Measurements from ENCODE around the gene SLAIN1.

The SLAIN1 gene

GRCh38 chr13:77760893-77761292 lies 63.4 kb downstream of the SLAIN1 start:
- no peak for DNase-seq

GRCh38 chr13:77767413-77767812 lies 69.9 kb downstream of the SLAIN1 start:
- no peak for DNase-seq

- no peak for DNase-seq
These were observed 76.7 kb downstream of the SLAIN1 start for GRCh38 chr13:77774181-77774580.

GRCh38 chr13:77776704-77777103 lies 79.2 kb downstream of the SLAIN1 start:
- no peak for DNase-seq

- DNase-seq: peak; percentile 9
These were observed 82.2 kb downstream of the SLAIN1 start for GRCh38 chr13:77779552-77780272.

- no peak for DNase-seq
These were observed 84.3 kb downstream of the SLAIN1 start for GRCh38 chr13:77781808-77782207.

- DNase-seq: no peak
These were observed 87.0 kb downstream of the SLAIN1 start for GRCh38 chr13:77784515-77784914.

GRCh38 chr13:77786695-77787287 lies 89.3 kb downstream of the SLAIN1 start:
- DNase-seq: no peak

GRCh38 chr13:77789376-77789775 lies 91.9 kb downstream of the SLAIN1 start:
- DNase-seq: no peak

GRCh38 chr13:77800219-77800618 lies 102.7 kb downstream of the SLAIN1 start:
- no peak for DNase-seq

- no peak for DNase-seq
These were observed 109.0 kb downstream of the SLAIN1 start for GRCh38 chr13:77806518-77806917.

- DNase-seq: no peak
These were observed 110.1 kb downstream of the SLAIN1 start for GRCh38 chr13:77807431-77808135.

- no peak for DNase-seq
These were observed 112.9 kb downstream of the SLAIN1 start for GRCh38 chr13:77810430-77810829.

GRCh38 chr13:77810878-77811277 lies 113.4 kb downstream of the SLAIN1 start:
- no peak for DNase-seq

- no peak for DNase-seq
These were observed 113.9 kb downstream of the SLAIN1 start for GRCh38 chr13:77811381-77811780.

- DNase-seq: no peak
These were observed 114.5 kb downstream of the SLAIN1 start for GRCh38 chr13:77811981-77812380.

Data from SHP77 treated with DMSO at 0.1 percent for 48 hours (cell line).